H1 (cell line): ENCODE data around the gene BRS3. TPM values are rescaled to one million over a fixed set of nuclear protein-coding genes. Genes with fewer than 3 reads are reported as not detected.

Source experiments
- CTCF ChIA-PET: fragments of 300-600 bp; sonication (Branson Sonifier 250); formaldehyde crosslinking; loops from one replicate; lab custom pipeline; 2021; ENCODE audit not compliant: partially characterized antibody; lab: Charles Lee
- POLR2A ChIA-PET: fragments of 300-600 bp; sonication (Branson Sonifier 250); formaldehyde crosslinking; loops from one replicate; lab custom pipeline; 2021; ENCODE audit warnings: inconsistent platforms; ENCODE audit not compliant: partially characterized antibody; lab: Charles Lee
- DNase-seq, 2 experiments: peaks; one replicate each; pipeline versions ENCODE4 v3.0.0 to v3.0.0-alpha.2; 2010 to 2022; ENCODE audit warnings: low spot score in 2 of 2, low read depth in 1 of 2, mixed read lengths in 1 of 2
- FAIRE-seq: peaks from 2 replicates; lab custom pipeline; 2011; peaks lifted over from hg19 to GRCh38; lab: Jason Lieb, UNC
- H2AFZ ChIP-seq: 2 replicates; pipeline ENCODE4 v1.8.1; 2012; ENCODE audit warnings: low read length, inconsistent platforms
- H2AK5ac ChIP-seq: 2 replicates; pipeline ENCODE4 v1.6.1; 2013; ENCODE audit warnings: low read depth, low read length
- H2BK120ac ChIP-seq: replicated peaks from 2 replicates; pipeline ENCODE3; 2013; ENCODE audit warnings: low read depth, low read length, inconsistent platforms
- H2BK12ac ChIP-seq: 2 replicates; pipeline ENCODE4 v1.6.1; 2013; ENCODE audit warnings: low read depth, low read length
- H2BK15ac ChIP-seq: 2 replicates; pipeline ENCODE4 v1.6.1; 2013; ENCODE audit warnings: low read length
- H2BK20ac ChIP-seq: 2 replicates; pipeline ENCODE4 v1.6.1; 2013; ENCODE audit warnings: low read length
- H2BK5ac ChIP-seq: 2 replicates; pipeline ENCODE4 v1.6.1; 2013; ENCODE audit warnings: low read depth, low read length
- H3K14ac ChIP-seq: 2 replicates; pipeline ENCODE4 v1.6.1; 2013; ENCODE audit warnings: inconsistent platforms; ENCODE audit not compliant: insufficient read length
- H3K18ac ChIP-seq: 2 replicates; pipeline ENCODE4 v1.6.1; 2013; ENCODE audit warnings: low read length; ENCODE audit errors: extremely low read depth
- H3K23ac ChIP-seq: 2 replicates; pipeline ENCODE4 v1.6.1; 2013; ENCODE audit warnings: inconsistent platforms; ENCODE audit not compliant: insufficient read length
- H3K23me2 ChIP-seq: 2 replicates; pipeline ENCODE4 v1.6.1; 2013; ENCODE audit warnings: low read depth, low read length
- H3K27ac ChIP-seq: 2 replicates; pipeline ENCODE4 v1.6.1; 2011; ENCODE audit warnings: low read depth, low read length, inconsistent platforms
- H3K27me3 ChIP-seq, 4 experiments: replicated peaks in 1 of 4; 1 replicate in 1 of 4; 2 replicates in 3 of 4; pipeline versions ENCODE4 v1.6.1 to v1.8.1; 2011 to 2013; ENCODE audit warnings: low read length in 3 of 4, mild to moderate bottlenecking in 3 of 4, inconsistent platforms in 2 of 4, mixed read lengths in 2 of 4, moderate library complexity in 1 of 4; ENCODE audit not compliant: control insufficient read depth in 3 of 4, insufficient read depth in 3 of 4; ENCODE audit errors: extremely low read depth in 1 of 4
- H3K36me3 ChIP-seq, 4 experiments: 2 replicates each; pipeline versions ENCODE4 v1.6.1 to v1.8.1; 2011 to 2013; ENCODE audit warnings: mild to moderate bottlenecking in 4 of 4, low read length in 3 of 4, moderate library complexity in 2 of 4, control low read depth in 1 of 4, inconsistent platforms in 1 of 4; ENCODE audit not compliant: insufficient read depth in 4 of 4, control insufficient read depth in 2 of 4
- H3K4ac ChIP-seq: replicated peaks from 2 replicates; pipeline ENCODE3; 2013; ENCODE audit warnings: low read length, low read depth, mixed read lengths, inconsistent platforms; ENCODE audit not compliant: insufficient read length
- H3K4me1 ChIP-seq, 4 experiments: replicated peaks in 1 of 4; 1 replicate in 1 of 4; 2 replicates in 3 of 4; pipeline versions ENCODE4 v1.6.1 to v1.8.1; 2011 to 2013; ENCODE audit warnings: low read length in 3 of 4, inconsistent platforms in 2 of 4, mixed read lengths in 1 of 4; ENCODE audit not compliant: insufficient read depth in 4 of 4, control insufficient read depth in 3 of 4
- H3K4me2 ChIP-seq, 2 experiments: 2 replicates each; pipeline versions ENCODE4 v1.6.1 to v1.8.1; 2011 to 2013; ENCODE audit warnings: low read depth in 2 of 2, low read length in 2 of 2, control low read depth in 1 of 2, inconsistent platforms in 1 of 2, mild to moderate bottlenecking in 1 of 2; ENCODE audit not compliant: insufficient read depth in 1 of 2
- H3K4me3 ChIP-seq, 4 experiments: fragments of 200-600, 300-600 bp in 1 of 4; sonication (generic), shearing (Covaris generic), sonication (Bioruptor Twin) in 1 of 4; 2 replicates each; pipeline versions ENCODE4 v1.5.1 to v1.8.1; 2011 to 2016; ENCODE audit warnings: low read length in 4 of 4, low read depth in 3 of 4, control low read depth in 2 of 4, inconsistent platforms in 2 of 4, mild to moderate bottlenecking in 2 of 4, mixed read lengths in 1 of 4, moderate library complexity in 1 of 4; ENCODE audit not compliant: insufficient read depth in 2 of 4; ENCODE audit errors: extremely low read depth in 1 of 4
- H3K56ac ChIP-seq: replicated peaks from 2 replicates; pipeline ENCODE3; 2013; ENCODE audit warnings: low read depth, mild to moderate bottlenecking, mixed read lengths, low read length, inconsistent platforms; ENCODE audit not compliant: insufficient read length
- H3K79me1 ChIP-seq: 2 replicates; pipeline ENCODE4 v1.6.1; 2013; ENCODE audit warnings: low read depth, low read length, control low read depth
- H3K79me2 ChIP-seq, 2 experiments: 2 replicates each; pipeline versions ENCODE4 v1.6.1 to v1.8.1; 2012 to 2013; ENCODE audit warnings: low read length in 2 of 2, mild to moderate bottlenecking in 2 of 2, inconsistent platforms in 1 of 2; ENCODE audit not compliant: insufficient read depth in 2 of 2, control insufficient read depth in 1 of 2
- H3K9ac ChIP-seq, 4 experiments: replicated peaks in 1 of 4; 1 replicate in 1 of 4; 2 replicates in 3 of 4; pipeline versions ENCODE4 v1.6.1 to v1.8.1; 2011 to 2013; ENCODE audit warnings: low read depth in 3 of 4, low read length in 3 of 4, control low read depth in 2 of 4, mild to moderate bottlenecking in 2 of 4, moderate library complexity in 2 of 4, inconsistent platforms in 1 of 4; ENCODE audit errors: extremely low read depth in 1 of 4
- H3K9me3 ChIP-seq, 2 experiments: 2 replicates each; pipeline versions ENCODE4 v1.6.1 to v1.8.1; 2012 to 2013; ENCODE audit warnings: mild to moderate bottlenecking in 2 of 2, moderate library complexity in 2 of 2, control low read depth in 1 of 2, inconsistent platforms in 1 of 2, low read depth in 1 of 2, low read length in 1 of 2, mixed read lengths in 1 of 2; ENCODE audit not compliant: insufficient read depth in 2 of 2
- H4K20me1 ChIP-seq, 2 experiments: replicated peaks in 1 of 2; 2 replicates each; pipeline versions ENCODE3 to v1.8.1; 2011 to 2013; ENCODE audit warnings: inconsistent platforms in 2 of 2, low read length in 2 of 2, mild to moderate bottlenecking in 1 of 2; ENCODE audit not compliant: insufficient read depth in 2 of 2, control insufficient read depth in 1 of 2
- H4K5ac ChIP-seq: 2 replicates; pipeline ENCODE4 v1.6.1; 2013; ENCODE audit warnings: low read length, low read depth, mixed read lengths, inconsistent platforms; ENCODE audit not compliant: insufficient read length
- H4K8ac ChIP-seq: 2 replicates; pipeline ENCODE4 v1.8.0; 2013; ENCODE audit warnings: mild to moderate bottlenecking, moderate library complexity, low read length, inconsistent platforms; ENCODE audit not compliant: insufficient read depth; ENCODE audit errors: extremely low read depth
- H4K91ac ChIP-seq: replicated peaks from 2 replicates; pipeline ENCODE3; 2013; ENCODE audit warnings: low read length, mixed read lengths, inconsistent platforms; ENCODE audit not compliant: insufficient read length
- CBX5 ChIP-seq: fragments of 300-800, 300-1000 bp; sonication (generic); IDR thresholded peaks from 2 replicates; pipeline ENCODE4 v1.7.1; 2016; ENCODE audit warnings: antibody characterized with exemption, low read length, low read depth
- CBX8 ChIP-seq: fragments of 300-800, 300-1000 bp; sonication (generic); IDR thresholded peaks from 2 replicates; pipeline ENCODE4 v1.7.1; 2016; ENCODE audit warnings: low read depth, low read length, borderline replicate concordance
- CEBPB ChIP-seq: IDR thresholded peaks from 2 replicates; pipeline ENCODE4 v1.6.1; 2012; ENCODE audit warnings: low read depth, low read length
- E2F6 ChIP-seq: IDR thresholded peaks from 2 replicates; pipeline ENCODE4 v1.6.1; 2012; ENCODE audit warnings: inconsistent platforms
- EP300 ChIP-seq, 2 experiments: IDR thresholded peaks; 1 replicate in 1 of 2; 2 replicates in 1 of 2; pipeline ENCODE4 v1.6.1; 2011 to 2012; ENCODE audit warnings: low read depth in 2 of 2, low read length in 2 of 2, mild to moderate bottlenecking in 2 of 2, borderline replicate concordance in 1 of 2, inconsistent platforms in 1 of 2, moderate library complexity in 1 of 2
- GABPA ChIP-seq: IDR thresholded peaks from 2 replicates; pipeline ENCODE4 v1.6.1; 2011; ENCODE audit warnings: mild to moderate bottlenecking, low read length, moderate library complexity, borderline replicate concordance; ENCODE audit not compliant: insufficient read depth
- HDAC6 ChIP-seq: IDR thresholded peaks from one replicate; pipeline ENCODE4 v1.7.1; 2012; ENCODE audit warnings: low read depth, mild to moderate bottlenecking, inconsistent platforms, low read length, moderate library complexity
- RNF2 ChIP-seq: fragments of 200-900, 300-1000 bp; sonication (generic); IDR thresholded peaks from 2 replicates; pipeline ENCODE4 v1.7.1; 2016; ENCODE audit warnings: borderline replicate concordance, low read depth, mild to moderate bottlenecking, antibody characterized with exemption, low read length; ENCODE audit not compliant: poor library complexity, severe bottlenecking; ENCODE audit errors: missing control alignments
- SIX5 ChIP-seq: IDR thresholded peaks from 2 replicates; pipeline ENCODE4 v1.6.1; 2011; ENCODE audit warnings: mild to moderate bottlenecking, low read depth, low read length
- SP1 ChIP-seq: IDR thresholded peaks from 2 replicates; pipeline ENCODE4 v1.6.1; 2011; ENCODE audit warnings: low read depth, low read length
- SP4 ChIP-seq: IDR thresholded peaks from 2 replicates; pipeline ENCODE4 v1.6.1; 2012; ENCODE audit warnings: low read length, inconsistent platforms
- TAF1 ChIP-seq: IDR thresholded peaks from 2 replicates; pipeline ENCODE4 v1.6.1; 2011; ENCODE audit warnings: mild to moderate bottlenecking, low read depth, low read length
- TEAD4 ChIP-seq: IDR thresholded peaks from 2 replicates; pipeline ENCODE4 v1.6.1; 2012; ENCODE audit warnings: low read depth, low read length, inconsistent platforms, mixed read lengths
- WGBS, 2 experiments: shearing (Covaris generic) in 1 of 2; methylation state at CpG; one replicate each; pipeline versions ENCODE4 v1.1.6 to v1.1.7; 2013 to 2015; ENCODE audit warnings: low lambda C conversion rate in 2 of 2, mixed read lengths in 2 of 2, inconsistent platforms in 1 of 2, low coverage in 1 of 2, missing lambda C conversion rate in 1 of 2; ENCODE audit not compliant: insufficient replicate concordance in 2 of 2, insufficient coverage in 1 of 2, insufficient read length in 1 of 2; ENCODE audit errors: extremely low coverage in 1 of 2, missing lambda C conversion rate in 1 of 2; 5-methylcytosine and 5-hydroxymethylcytosine counted together
- polyA plus RNA-seq, 7 experiments: library from polyadenylated mRNA; depleted of rRNA in 3 of 7; stranded (reverse) in 5 of 7; unstranded in 2 of 7; fragments of >200 nt in 5 of 7; fragments of 200-250 nt in 2 of 7; gene quantifications; 1 replicate in 5 of 7; 2 replicates in 1 of 7; 4 replicates in 1 of 7; pipeline versions ENCODE4 v1.2.1 to v1.2.3, GENCODE V29; 2011 to 2013; ENCODE audit warnings: missing spikeins in 2 of 7, mixed read lengths in 2 of 7
- total RNA-seq: library from RNA; stranded (reverse); fragmentation: NEBNext Ultra II Directional; extraction: Animal tissue kit (Norgen Biotek cat#: 25700); gene quantifications from 2 replicates; pipeline ENCODE4 v1.2.1, GENCODE V29; 2021

BRS3 gene
- total and polyA plus RNA-seq, 2 of the 8 experiments (the other 6 are each of a cell fraction or from before 2014, with no cell fraction given), result not detected

- H4K91ac ChIP-seq, result no peak within 1 kb of the TSS
- H3K4me1 ChIP-seq, result no peaks in the 10 kb centered on the region
- H3K9ac ChIP-seq, result peak within 1 kb of the TSS; percentile 70 to 89 (median 84)
- peaks cover 0 to 2% of the 10 kb centered on the region in 2 experiments for H4K20me1 ChIP-seq
- POLR2A ChIA-PET, result interaction anchor here (0.6 to 1.4 kb wide), 5 partner anchors 9 to 554 kb away, joined by 3 to 5 read pairs (median 3); no protein-coding TSS in a partner anchor
- H3K79me2 ChIP-seq, result peaks cover 0 to 19% of the 10 kb centered on the region in 2 experiments; a peak in 3 of 4 replicates
- H3K4me2 ChIP-seq, result peak within 1 kb of the TSS; percentile 71 to 75
- FAIRE-seq (peak; percentile 13), DNase-seq (peak in 1 of 2 experiments; percentile 48)
- WGBS, 2 experiments, result 3% methylated on average over 19 of the region's 35 CpGs; no CpG with 5 or more reads in 1 of the 2 experiments
- no peaks in the 10 kb centered on the region for H3K23me2 ChIP-seq
- peak within 1 kb of the TSS; percentile 60 for H4K5ac ChIP-seq
- H3K9me3 ChIP-seq, result no peaks in the 10 kb centered on the region
- H3K14ac ChIP-seq, result no peak within 1 kb of the TSS
- H3K79me1 ChIP-seq, result no peaks in the 10 kb centered on the region
- peak within 1 kb of the TSS; percentile 74 to 93 (median 81) for H3K4me3 ChIP-seq
- no peak within 1 kb of the TSS for H3K23ac ChIP-seq
- H3K27me3 ChIP-seq, result no peaks in the 10 kb centered on the region
- no peak within 1 kb of the TSS for H2BK15ac ChIP-seq
- H2AFZ ChIP-seq, result peak within 1 kb of the TSS; percentile 90; the same call in 1 of the 2 replicates
- H3K18ac ChIP-seq, result peak within 1 kb of the TSS; percentile 38
- peak within 1 kb of the TSS; percentile 83 for H3K27ac ChIP-seq
- no peak within 1 kb of the TSS for H3K56ac ChIP-seq
- peak within 1 kb of the TSS; percentile 97; the same call in 1 of the 2 replicates for H4K8ac ChIP-seq
- H2BK120ac ChIP-seq, result no peak within 1 kb of the TSS
- H3K4ac ChIP-seq, result peak within 1 kb of the TSS; percentile 57
- H2BK20ac ChIP-seq, result no peak within 1 kb of the TSS
- CTCF ChIA-PET, result no interaction called here
- no peak within 1 kb of the TSS for H2AK5ac ChIP-seq
- H2BK12ac ChIP-seq, result peak within 1 kb of the TSS; percentile 7; the same call in 1 of the 2 replicates
- H3K36me3 ChIP-seq, result peaks cover 4 to 27% (median 7%) of the 10 kb centered on the region in 4 experiments; a peak in 7 of 8 replicates
- no peak within 1 kb of the TSS for H2BK5ac ChIP-seq
- TF ChIP-seq SP1 (no peak), TEAD4 (no peak), GABPA (no peak), CBX5 (no peak), CBX8 (no peak), E2F6 (no peak), SIX5 (no peak), RNF2 (no peak), EP300 (IDR thresholded peaks at IDR 0.05; ENCODE audit: borderline replicate concordance in 1 of 2, low read depth in 2 of 2, low read length in 2 of 2) (no peak), TAF1 (no peak), CEBPB (no peak), HDAC6 (no peak), SP4 (no peak)
Measured at GRCh38 chrX:136497556-136498052, 9.9 kb downstream of the BRS3 start, which contains the start of gene HTATSF1. Gene HTATSF1, plus strand, starts transcription at chrX:136497592. Its CDS starts 93 bp downstream, at chrX:136497685.
